Measurements from ENCODE around the gene SLC30A3. TPM values are rescaled to one million over a fixed set of nuclear protein-coding genes. Genes with fewer than 3 reads are reported as not detected.
A peak's percentile ranks its signal among the peaks of the same experiment; 100 is the strongest.

The SLC30A3 gene
- total RNA-seq, 1 experiment from 2014 or later = not detected

DNA sequence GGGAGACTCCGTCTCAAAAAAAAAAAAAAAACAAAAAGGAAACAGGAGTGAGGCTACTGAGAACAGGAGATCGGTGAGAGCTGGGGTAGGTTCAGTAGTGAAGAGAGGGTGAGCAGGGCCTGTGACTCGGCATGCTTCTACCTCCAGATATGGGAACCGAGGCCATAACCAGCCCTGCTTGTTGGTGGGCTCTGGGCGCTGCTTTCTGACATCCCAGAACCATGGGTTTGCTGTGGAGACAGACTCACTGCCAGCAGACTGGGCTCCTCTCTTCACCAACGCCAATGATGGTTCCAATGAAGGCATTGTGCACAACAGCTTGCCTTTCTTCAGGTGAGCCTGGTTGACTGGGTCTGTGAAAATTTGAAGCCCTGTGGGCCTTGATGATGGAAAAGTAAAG is 39.4 kb downstream of the SLC30A3 start:
- DNase-seq (ENCODE audit: unreplicated experiment) = no peak
- intact Hi-C loops (cut with micrococcal nuclease) = no loop called here
- CTCF ChIA-PET = interaction anchor here (0.6 to 1.1 kb wide), 2 partner anchors 377 to 1337 kb away, joined by 3 read pairs; no protein-coding TSS in a partner anchor
- Mint-ChIP-seq H3K36me3 (ENCODE audit: insufficient read depth, unreplicated experiment) (peaks cover 90% of the 10 kb centered on the region), H3K9me3 (ENCODE audit: unreplicated experiment) (no peaks in the 10 kb centered on the region), H3K4me3 (ENCODE audit: unreplicated experiment) (no peak overlapping the region), H3K4me1 (ENCODE audit: insufficient read depth, unreplicated experiment) (peaks cover 1% of the 10 kb centered on the region), H3K27ac (ENCODE audit: low read depth, unreplicated experiment) (no peak overlapping the region), H3K27me3 (ENCODE audit: insufficient read depth, unreplicated experiment) (no peaks in the 10 kb centered on the region)
- no TSS peak for BruUV-seq (replicated peaks)
- no peak for TF ChIP-seq CTCF (IDR thresholded peaks at IDR 0.05; ENCODE audit: unreplicated experiment)
- POLR2A ChIA-PET = interaction anchor here (0.6 kb wide), 1 partner anchor 52 kb away, joined by 3 read pairs; no protein-coding TSS in a partner anchor

- no peak for DNase-seq (ENCODE audit: unreplicated experiment)
- Mint-ChIP-seq H3K36me3 (ENCODE audit: insufficient read depth, unreplicated experiment) (peaks cover 80% of the 10 kb centered on the region), H3K27ac (ENCODE audit: low read depth, unreplicated experiment) (no peak overlapping the region), H3K4me3 (ENCODE audit: unreplicated experiment) (no peak overlapping the region), H3K4me1 (ENCODE audit: insufficient read depth, unreplicated experiment) (peaks cover 9% of the 10 kb centered on the region), H3K27me3 (ENCODE audit: insufficient read depth, unreplicated experiment) (no peaks in the 10 kb centered on the region), H3K9me3 (ENCODE audit: unreplicated experiment) (no peaks in the 10 kb centered on the region)
- ChIA-PET POLR2A (interaction anchor here (0.5 to 0.7 kb wide), 3 partner anchors 9 to 144 kb away, joined by 3 to 4 read pairs (median 3); partner anchors contain the start of gene EMILIN1), CTCF (interaction anchor here (0.6 kb wide), 2 partner anchors 120 to 124 kb away, joined by 3 to 4 read pairs; no protein-coding TSS in a partner anchor)
- TF ChIP-seq CTCF (IDR thresholded peaks at IDR 0.05; ENCODE audit: unreplicated experiment) = no peak
- intact Hi-C loops (cut with micrococcal nuclease) = no loop called here
- no TSS peak for BruUV-seq (replicated peaks)
These were observed 40.4 kb downstream of the SLC30A3 start for GRCh38 chr2:27222407-27222806.

DNA sequence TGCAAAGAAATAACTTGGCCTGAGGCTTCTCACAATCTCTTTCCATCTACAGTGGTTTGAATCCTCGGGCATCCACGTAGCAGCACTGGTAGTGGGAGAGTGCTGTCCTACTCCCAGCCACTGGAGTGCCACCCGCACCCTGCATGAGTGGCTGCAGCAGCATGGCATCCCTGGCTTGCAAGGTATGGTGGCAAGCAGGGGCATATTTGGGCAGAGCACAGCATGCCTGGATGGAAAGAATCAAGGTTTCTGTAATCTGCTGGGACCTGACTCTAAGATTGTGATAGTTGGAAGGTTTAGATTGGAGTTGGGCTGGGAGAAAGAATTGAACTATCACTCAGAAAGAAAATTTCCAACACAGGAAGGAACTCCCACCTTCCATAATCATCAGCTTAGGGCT is 41.7 kb downstream of the SLC30A3 start:
- Mint-ChIP-seq H3K27ac (ENCODE audit: low read depth, unreplicated experiment) (no peak overlapping the region), H3K9me3 (ENCODE audit: unreplicated experiment) (no peaks in the 10 kb centered on the region), H3K4me1 (ENCODE audit: insufficient read depth, unreplicated experiment) (peaks cover 16% of the 10 kb centered on the region), H3K4me3 (ENCODE audit: unreplicated experiment) (no peak overlapping the region), H3K36me3 (ENCODE audit: insufficient read depth, unreplicated experiment) (peaks cover 68% of the 10 kb centered on the region), H3K27me3 (ENCODE audit: insufficient read depth, unreplicated experiment) (no peaks in the 10 kb centered on the region)
- no peak for TF ChIP-seq CTCF (IDR thresholded peaks at IDR 0.05; ENCODE audit: unreplicated experiment)
- POLR2A ChIA-PET = no interaction called here
- CTCF ChIA-PET = interaction anchor here (0.6 to 0.7 kb wide), 2 partner anchors 57 to 136 kb away, joined by 3 to 4 read pairs; no protein-coding TSS in a partner anchor
- DNase-seq (ENCODE audit: unreplicated experiment) = no peak
- intact Hi-C loops (cut with micrococcal nuclease) = no loop called here
- BruUV-seq (replicated peaks) = no TSS peak

DNA sequence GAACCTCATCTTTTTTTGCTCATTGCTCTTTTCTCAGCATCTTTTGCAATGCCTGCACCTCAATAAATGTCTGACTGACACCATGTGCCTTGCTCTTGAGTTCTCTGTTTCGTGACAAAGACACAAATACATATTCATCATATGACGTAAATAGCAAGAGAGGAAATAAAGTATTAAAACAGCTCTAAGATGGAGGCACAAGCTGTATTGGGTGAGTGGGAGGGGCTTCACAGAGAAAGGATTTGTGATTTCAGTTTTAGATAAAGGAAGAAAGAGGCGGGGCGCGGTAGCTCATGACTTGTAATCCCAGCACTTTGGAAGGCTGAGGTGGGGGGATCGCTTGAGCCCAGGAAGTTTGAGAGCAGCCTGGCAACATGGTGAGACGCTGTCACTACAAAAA is 42.8 kb downstream of the SLC30A3 start:
- BruUV-seq (replicated peaks) = no TSS peak
- no peak for DNase-seq (ENCODE audit: unreplicated experiment)
- Mint-ChIP-seq H3K36me3 (ENCODE audit: insufficient read depth, unreplicated experiment) (peaks cover 68% of the 10 kb centered on the region), H3K4me1 (ENCODE audit: insufficient read depth, unreplicated experiment) (peaks cover 16% of the 10 kb centered on the region), H3K4me3 (ENCODE audit: unreplicated experiment) (no peak overlapping the region), H3K27me3 (ENCODE audit: insufficient read depth, unreplicated experiment) (no peaks in the 10 kb centered on the region), H3K9me3 (ENCODE audit: unreplicated experiment) (no peaks in the 10 kb centered on the region), H3K27ac (ENCODE audit: low read depth, unreplicated experiment) (peak overlapping the region; percentile 32)
- ChIA-PET CTCF (interaction anchor here (0.8 to 1.6 kb wide), 3 partner anchors 60 to 86 kb away, joined by 4 to 5 read pairs (median 5); partner anchors contain the start of gene PREB), POLR2A (interaction anchor here (0.7 kb wide), 2 partner anchors 13 to 53 kb away, joined by 3 read pairs; no protein-coding TSS in a partner anchor)
- no peak for TF ChIP-seq CTCF (IDR thresholded peaks at IDR 0.05; ENCODE audit: unreplicated experiment)
- intact Hi-C loops (cut with micrococcal nuclease) = no loop called here
